Endodermal cell (in vitro differentiated cells): ENCODE results near the gene RAB19. TPM values are rescaled to one million over a fixed set of nuclear protein-coding genes. Genes with fewer than 3 reads are reported as not detected.

Experiments
- DNase-seq: peaks from one replicate; pipeline ENCODE4 v3.0.0-alpha.2; 2017
- H3K27ac ChIP-seq: 2 replicates; pipeline ENCODE4 v1.5.1; 2013; ENCODE audit warnings: mild to moderate bottlenecking, low read depth, low read length, moderate library complexity
- H3K27me3 ChIP-seq: 2 replicates; pipeline ENCODE4 v1.6.1; 2013; ENCODE audit warnings: mild to moderate bottlenecking, low read length, moderate library complexity; ENCODE audit not compliant: insufficient read depth, control insufficient read depth, poor library complexity, severe bottlenecking
- H3K36me3 ChIP-seq: 2 replicates; pipeline ENCODE4 v1.7.0; 2013; ENCODE audit warnings: mild to moderate bottlenecking, low read length, moderate library complexity; ENCODE audit not compliant: control insufficient read depth, insufficient read depth
- H3K4me1 ChIP-seq: one replicate; pipeline ENCODE4 v1.7.0; 2013; ENCODE audit warnings: low read length; ENCODE audit not compliant: control insufficient read depth, insufficient read depth
- H3K4me3 ChIP-seq: 2 replicates; pipeline ENCODE4 v1.5.1; 2013; ENCODE audit warnings: mild to moderate bottlenecking, low read length, moderate library complexity
- H3K9ac ChIP-seq: 2 replicates; pipeline ENCODE4 v1.6.1; 2013; ENCODE audit warnings: mild to moderate bottlenecking, low read length, moderate library complexity; ENCODE audit not compliant: poor library complexity, severe bottlenecking; ENCODE audit errors: extremely low read depth
- H3K9me3 ChIP-seq: 2 replicates; pipeline ENCODE4 v1.6.1; 2013; ENCODE audit warnings: mild to moderate bottlenecking, low read length, moderate library complexity; ENCODE audit not compliant: control insufficient read depth
- H3K27ac Mint-ChIP-seq: 2 replicates; pipeline ENCODE4 v1.8.0; 2020; ENCODE audit warnings: mixed read lengths
- H3K27me3 Mint-ChIP-seq: 2 replicates; pipeline ENCODE4 v1.8.0; 2021; ENCODE audit warnings: mild to moderate bottlenecking, mixed read lengths; ENCODE audit not compliant: insufficient read depth
- H3K36me3 Mint-ChIP-seq: 2 replicates; pipeline ENCODE4 v1.8.0; 2020; ENCODE audit warnings: low read depth, mixed read lengths
- H3K4me1 Mint-ChIP-seq: 2 replicates; pipeline ENCODE4 v1.8.0; 2020; ENCODE audit warnings: mixed read lengths
- H3K4me3 Mint-ChIP-seq: 2 replicates; pipeline ENCODE4 v1.8.0; 2020; ENCODE audit warnings: mild to moderate bottlenecking, moderate library complexity, mixed read lengths
- H3K9me3 Mint-ChIP-seq: 2 replicates; pipeline ENCODE4 v1.8.0; 2020; ENCODE audit warnings: mild to moderate bottlenecking, mixed read lengths
- WGBS, 2 experiments: methylation state at CpG; one replicate each; pipeline versions ENCODE4 v1.1.5 to v1.1.7; 2013; ENCODE audit warnings: missing lambda C conversion rate in 2 of 2, mixed read lengths in 1 of 2; ENCODE audit not compliant: insufficient coverage in 1 of 2, insufficient read length in 1 of 2; 5-methylcytosine and 5-hydroxymethylcytosine counted together
- total RNA-seq, 2 donors: library from RNA; stranded (reverse); fragmentation: NEBNext Ultra II Directional in 1 of 2; extraction: Animal tissue kit (Norgen Biotek cat#: 25700) in 1 of 2; gene quantifications; 2 replicates in 1 of 2; 3 replicates in 1 of 2; pipeline ENCODE4 v1.2.1, GENCODE V29; 2021
- TF ChIP-seq, protein P1 (sequence below): fragments of 200-600 bp; sonication (generic); conservative IDR thresholded peaks from 2 replicates; pipeline ENCODE4 v1.5.0; 2021; ENCODE audit warnings: antibody characterized with exemption, mild to moderate bottlenecking

The RAB19 gene
- total RNA-seq, 2 donors from 2014 or later = 5.1 to 5.7 TPM

DNA sequence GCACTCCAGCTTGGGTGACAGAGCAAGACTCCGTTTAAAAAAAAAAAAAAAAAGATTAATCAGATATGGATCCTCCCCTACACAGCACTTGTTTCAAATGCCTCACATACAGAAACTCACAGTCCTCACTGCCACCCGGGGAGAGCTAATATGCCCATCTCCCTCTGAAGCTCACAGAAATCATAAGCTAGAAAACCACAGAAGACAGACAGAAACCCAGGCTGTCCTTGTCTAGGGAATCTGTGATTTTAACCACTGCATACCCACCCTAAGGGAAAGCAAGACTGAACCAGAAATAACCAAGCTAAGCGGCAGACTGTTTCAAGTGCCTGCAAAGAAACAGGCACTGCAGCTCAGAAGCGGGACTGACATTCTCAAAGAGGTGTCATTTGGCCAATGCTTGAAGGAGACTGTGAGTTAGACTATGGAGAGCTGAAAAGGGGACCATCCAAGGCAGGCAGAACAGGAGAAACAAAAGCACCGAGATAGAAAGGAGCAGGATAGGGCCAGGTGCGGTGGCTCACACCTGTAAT lies 43.1 kb upstream of the RAB19 start:
- Mint-ChIP-seq H3K27ac (no peak overlapping the region), H3K4me3 (no peak overlapping the region), H3K9me3 (peaks cover 20% of the 10 kb centered on the region), H3K27me3 (no peaks in the 10 kb centered on the region), H3K4me1 (peaks cover 2% of the 10 kb centered on the region), H3K36me3 (peaks cover 60% of the 10 kb centered on the region)
- H3K27me3 ChIP-seq = no peaks in the 10 kb centered on the region
- no peaks in the 10 kb centered on the region for H3K4me1 ChIP-seq
- H3K27ac ChIP-seq = no peak overlapping the region
- H3K4me3 ChIP-seq = no peak overlapping the region
- no peak for DNase-seq
- peaks cover 5% of the 10 kb centered on the region for H3K9me3 ChIP-seq
- TF ChIP-seq, protein P1, sequence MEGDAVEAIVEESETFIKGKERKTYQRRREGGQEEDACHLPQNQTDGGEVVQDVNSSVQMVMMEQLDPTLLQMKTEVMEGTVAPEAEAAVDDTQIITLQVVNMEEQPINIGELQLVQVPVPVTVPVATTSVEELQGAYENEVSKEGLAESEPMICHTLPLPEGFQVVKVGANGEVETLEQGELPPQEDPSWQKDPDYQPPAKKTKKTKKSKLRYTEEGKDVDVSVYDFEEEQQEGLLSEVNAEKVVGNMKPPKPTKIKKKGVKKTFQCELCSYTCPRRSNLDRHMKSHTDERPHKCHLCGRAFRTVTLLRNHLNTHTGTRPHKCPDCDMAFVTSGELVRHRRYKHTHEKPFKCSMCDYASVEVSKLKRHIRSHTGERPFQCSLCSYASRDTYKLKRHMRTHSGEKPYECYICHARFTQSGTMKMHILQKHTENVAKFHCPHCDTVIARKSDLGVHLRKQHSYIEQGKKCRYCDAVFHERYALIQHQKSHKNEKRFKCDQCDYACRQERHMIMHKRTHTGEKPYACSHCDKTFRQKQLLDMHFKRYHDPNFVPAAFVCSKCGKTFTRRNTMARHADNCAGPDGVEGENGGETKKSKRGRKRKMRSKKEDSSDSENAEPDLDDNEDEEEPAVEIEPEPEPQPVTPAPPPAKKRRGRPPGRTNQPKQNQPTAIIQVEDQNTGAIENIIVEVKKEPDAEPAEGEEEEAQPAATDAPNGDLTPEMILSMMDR = no peak
- 96 to 97% methylated on average over 3 to 4 of the region's 6 CpGs for WGBS, 2 experiments
- H3K9ac ChIP-seq = no peak overlapping the region
- H3K36me3 ChIP-seq = peaks cover 39% of the 10 kb centered on the region

DNA sequence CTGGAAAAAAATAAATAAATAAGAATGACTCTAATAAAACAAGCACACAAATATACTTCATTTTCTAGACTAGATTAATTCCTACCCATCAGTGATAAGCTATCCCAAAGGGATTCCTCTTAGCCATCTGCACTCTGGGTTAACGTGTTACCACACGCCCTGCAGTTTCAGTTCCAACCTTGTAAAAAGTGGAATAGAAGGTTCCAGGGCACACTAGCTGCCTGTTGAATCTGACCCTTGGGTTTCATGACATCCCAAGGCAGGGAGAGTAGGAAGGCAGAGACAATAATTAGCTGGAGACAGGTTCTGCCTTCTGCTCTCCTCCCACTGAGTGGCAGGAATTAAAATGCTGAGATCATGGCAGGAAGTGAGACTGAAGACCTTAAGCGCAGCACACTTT lies 39.0 kb upstream of the RAB19 start:
- TF ChIP-seq, protein P1 = no peak
- Histone ChIP-seq H3K9ac (no peak overlapping the region), H3K27ac (no peak overlapping the region), H3K9me3 (peaks cover 5% of the 10 kb centered on the region), H3K27me3 (no peaks in the 10 kb centered on the region), H3K36me3 (peaks cover 30% of the 10 kb centered on the region), H3K4me3 (no peak overlapping the region), H3K4me1 (no peaks in the 10 kb centered on the region)
- Mint-ChIP-seq H3K4me1 (peaks cover 11% of the 10 kb centered on the region), H3K27ac (no peak overlapping the region), H3K9me3 (peaks cover 20% of the 10 kb centered on the region), H3K4me3 (no peak overlapping the region), H3K27me3 (no peaks in the 10 kb centered on the region), H3K36me3 (peaks cover 59% of the 10 kb centered on the region)
- no peak for DNase-seq
- 86 to 92% methylated on average over 1 to 3 of the region's 3 CpGs for WGBS, 2 experiments

DNA sequence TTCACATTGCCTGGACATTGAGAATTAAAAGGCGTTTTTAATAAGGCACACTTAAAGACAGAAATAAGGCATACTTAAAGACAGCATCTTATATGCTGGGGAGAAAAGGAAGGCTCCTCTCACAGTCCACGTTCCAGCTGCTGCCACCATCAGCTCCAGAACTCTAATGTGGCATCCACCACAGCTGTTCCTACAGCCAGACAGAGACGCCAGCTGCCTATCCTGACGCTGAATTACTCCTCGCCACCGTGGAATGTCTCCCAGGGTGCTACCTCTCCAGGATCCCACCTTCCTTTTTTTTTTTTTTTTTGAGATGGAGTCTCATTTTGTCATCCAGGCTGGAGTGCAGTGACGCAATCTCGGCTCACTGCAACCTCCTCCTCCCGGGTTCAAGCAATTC lies 36.3 kb upstream of the RAB19 start:
- DNase-seq = no peak
- Histone ChIP-seq H3K27ac (no peak overlapping the region), H3K27me3 (no peaks in the 10 kb centered on the region), H3K9ac (no peak overlapping the region), H3K4me3 (no peak overlapping the region), H3K9me3 (no peaks in the 10 kb centered on the region), H3K4me1 (no peaks in the 10 kb centered on the region), H3K36me3 (peaks cover 28% of the 10 kb centered on the region)
- Mint-ChIP-seq H3K4me1 (peaks cover 11% of the 10 kb centered on the region), H3K4me3 (no peak overlapping the region), H3K27ac (no peak overlapping the region), H3K36me3 (peaks cover 54% of the 10 kb centered on the region), H3K27me3 (no peaks in the 10 kb centered on the region), H3K9me3 (peaks cover 10% of the 10 kb centered on the region)
- TF ChIP-seq, protein P1 = no peak
- WGBS, 2 experiments = 60 to 84% methylated on average over 1 to 9 of the region's 9 CpGs
